ENCODE measurements around the gene MYL9.
A peak's percentile ranks its signal among the peaks of the same experiment; 100 is the strongest.
"Not testable (repeated sequence)": the region's sequence is repeated elsewhere in the genome, so short reads cannot be mapped to it uniquely, and the experiment has no call there.

The MYL9 gene

GRCh38 chr20:36549628-36549941 is 8.3 kb downstream of the MYL9 start:
- DNase-seq (ENCODE audit: low read depth) = no peak

- no peak for DNase-seq (ENCODE audit: low read depth)
Measured at GRCh38 chr20:36549942-36550789, 8.8 kb downstream of the MYL9 start.

- no peak for DNase-seq (ENCODE audit: low read depth)
Measured at GRCh38 chr20:36550790-36551299, 9.5 kb downstream of the MYL9 start.

- no peak for DNase-seq (ENCODE audit: low read depth)
Measured at GRCh38 chr20:36555248-36555647, 13.9 kb downstream of the MYL9 start.

- DNase-seq (ENCODE audit: low read depth) = no peak
Measured at GRCh38 chr20:36562724-36563123, 21.4 kb downstream of the MYL9 start.

- DNase-seq (ENCODE audit: low read depth) = no peak
Measured at GRCh38 chr20:36563374-36563773, 22.1 kb downstream of the MYL9 start.

GRCh38 chr20:36564078-36564725 is 22.9 kb downstream of the MYL9 start:
- not testable (repeated sequence) for DNase-seq (ENCODE audit: low read depth)

GRCh38 chr20:36564726-36565121 is 23.4 kb downstream of the MYL9 start:
- not testable (repeated sequence) for DNase-seq (ENCODE audit: low read depth)

- DNase-seq (ENCODE audit: low read depth) = no peak
Measured at GRCh38 chr20:36565520-36565919, 24.2 kb downstream of the MYL9 start.

- DNase-seq (ENCODE audit: low read depth) = peak; percentile 83
Measured at GRCh38 chr20:36569847-36570429, 28.6 kb downstream of the MYL9 start.

- no peak for DNase-seq (ENCODE audit: low read depth)
Measured at GRCh38 chr20:36571564-36572504, 30.5 kb downstream of the MYL9 start.

- peak; percentile 40 for DNase-seq (ENCODE audit: low read depth)
Measured at GRCh38 chr20:36572701-36573102, 31.4 kb downstream of the MYL9 start.

- peak; percentile 78 for DNase-seq (ENCODE audit: low read depth)
Measured at GRCh38 chr20:36573103-36573797, 31.9 kb downstream of the MYL9 start, which contains the start of gene TGIF2. Gene TGIF2, plus strand, starts transcription at chr20:36573597. Its CDS starts 5,178 bp downstream, at chr20:36578775.

- DNase-seq (ENCODE audit: low read depth) = no peak
Measured at GRCh38 chr20:36573798-36574365, 32.6 kb downstream of the MYL9 start.

GRCh38 chr20:36574366-36575135 is 33.2 kb downstream of the MYL9 start:
- peak; percentile 78 for DNase-seq (ENCODE audit: low read depth)

GRCh38 chr20:36576081-36576445 is 34.7 kb downstream of the MYL9 start:
- no peak for DNase-seq (ENCODE audit: low read depth)

- DNase-seq (ENCODE audit: low read depth) = no peak
Measured at GRCh38 chr20:36578356-36579041, 37.2 kb downstream of the MYL9 start.

GRCh38 chr20:36579996-36580545 is 38.8 kb downstream of the MYL9 start:
- DNase-seq (ENCODE audit: low read depth) = peak; percentile 86

- no peak for DNase-seq (ENCODE audit: low read depth)
Measured at GRCh38 chr20:36582322-36582721, 41.0 kb downstream of the MYL9 start.

All from amniotic epithelial cell (primary cell).